GM19238 (cell line): ENCODE results near the gene HSPA4.
A peak's percentile ranks its signal among the peaks of the same experiment; 100 is the strongest.
"Not testable (repeated sequence)": the region's sequence is repeated elsewhere in the genome, so short reads cannot be mapped to it uniquely, and the experiment has no call there.

Experiments used
- DNase-seq: peaks from one replicate; pipeline ENCODE4 v3.0.0; 2011; ENCODE audit warnings: low spot score; ENCODE audit not compliant: insufficient read length

HSPA4 gene

DNA sequence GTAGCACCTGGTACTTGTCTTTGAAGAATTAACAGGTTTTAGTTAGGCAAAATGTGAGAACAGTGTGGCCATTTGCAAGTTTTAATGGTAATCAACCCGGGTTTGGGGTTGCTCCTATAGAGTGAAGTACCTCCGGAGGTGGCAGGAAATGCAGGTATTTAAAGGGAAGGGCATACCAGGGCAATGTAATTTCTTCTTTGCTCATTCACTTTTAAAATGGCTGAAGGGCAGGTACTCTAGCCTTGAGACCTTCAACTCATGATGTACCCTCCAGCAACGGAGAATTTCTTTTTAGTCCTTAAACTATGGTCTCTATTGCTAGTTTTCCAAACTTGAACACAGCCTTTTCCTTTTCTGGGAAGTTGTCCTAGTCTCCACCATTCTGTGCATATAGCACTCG, 1.3 kb upstream of the HSPA4 start:
- DNase-seq = no peak

DNA sequence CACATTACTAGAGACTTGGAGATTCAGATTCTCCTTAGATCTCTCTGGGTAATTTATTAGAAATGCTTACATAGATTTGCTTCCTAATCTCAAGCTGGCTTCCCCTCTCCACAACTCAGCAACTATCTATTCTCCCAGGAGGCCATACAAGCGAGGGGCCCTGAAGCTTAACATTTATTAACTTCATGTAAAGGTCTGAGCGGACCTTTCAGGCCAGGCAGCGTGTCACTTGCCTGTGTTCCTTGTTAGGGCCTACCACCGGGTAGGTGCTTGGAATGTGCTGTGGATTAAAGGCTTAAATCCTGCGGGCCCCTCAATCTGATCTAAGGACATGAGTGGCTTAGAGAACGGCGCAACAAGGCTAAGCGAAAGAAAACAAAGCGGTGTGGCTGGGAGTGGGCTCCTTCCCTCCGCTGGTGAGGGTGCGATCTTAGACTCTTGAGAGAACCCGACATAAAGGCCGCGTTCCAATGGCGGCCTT, 712 bp upstream of the HSPA4 start:
- DNase-seq = peak; percentile 18

DNA sequence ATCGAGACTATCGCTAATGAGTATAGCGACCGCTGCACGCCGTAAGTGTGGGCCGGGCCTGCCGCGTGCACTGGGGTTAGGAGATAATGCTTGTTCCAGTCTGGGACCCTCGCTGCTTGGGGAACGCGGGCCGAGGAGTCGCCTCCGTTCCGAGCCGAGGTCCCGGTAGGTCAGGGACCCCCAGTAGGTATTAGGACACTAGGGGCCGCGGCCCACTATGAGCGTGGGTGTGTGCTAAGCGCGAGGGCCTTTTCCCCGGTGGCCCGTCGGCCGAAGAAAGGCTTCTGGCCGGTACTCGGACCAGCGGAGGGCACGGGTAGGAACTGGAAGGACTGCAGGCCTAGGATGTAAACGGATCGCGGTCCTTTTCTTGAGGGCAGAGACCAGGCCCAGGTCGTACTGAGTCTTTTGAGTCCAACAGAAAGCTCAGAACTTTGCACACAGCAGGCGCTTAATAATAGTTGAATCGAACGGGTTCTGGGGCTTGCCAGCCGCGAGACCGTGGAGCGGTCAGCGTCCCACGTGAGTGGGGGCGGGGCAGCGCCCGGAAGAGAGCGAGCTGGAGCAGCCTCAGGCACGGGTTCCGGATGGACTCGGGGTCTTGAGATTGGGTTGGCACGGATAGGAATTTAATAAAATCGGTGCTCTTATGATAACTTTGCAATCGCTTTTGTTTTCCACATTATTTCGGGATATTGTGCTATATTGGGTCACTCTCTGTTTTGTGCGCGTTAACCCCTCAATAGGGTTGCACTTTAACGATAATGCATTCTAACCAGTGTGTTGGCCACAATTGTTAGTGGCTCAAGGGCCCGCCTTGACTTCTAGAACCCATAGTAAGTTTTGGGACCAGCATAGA, 733 bp downstream of the HSPA4 start:
- DNase-seq = peak; percentile 52

DNA sequence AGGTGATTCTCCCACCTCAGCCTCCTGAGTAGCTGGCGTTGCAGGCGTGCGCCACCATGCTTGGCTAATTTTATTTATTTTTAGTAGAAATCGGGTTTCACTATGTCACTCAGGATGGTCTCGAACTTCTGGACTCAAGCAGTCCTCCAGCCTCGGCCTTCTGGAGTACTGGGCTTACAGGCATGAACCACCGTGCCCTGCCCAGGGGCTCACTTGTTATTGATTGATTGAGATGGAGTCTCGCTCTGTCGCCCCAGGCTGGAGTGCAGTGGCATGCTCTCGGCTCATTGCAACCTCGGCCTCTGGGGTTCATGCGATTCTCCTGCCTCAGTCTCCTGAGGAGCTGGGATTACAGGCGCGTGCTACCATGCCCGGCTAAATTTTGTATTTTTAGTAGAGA, 1.6 kb downstream of the HSPA4 start:
- no peak for DNase-seq

DNA sequence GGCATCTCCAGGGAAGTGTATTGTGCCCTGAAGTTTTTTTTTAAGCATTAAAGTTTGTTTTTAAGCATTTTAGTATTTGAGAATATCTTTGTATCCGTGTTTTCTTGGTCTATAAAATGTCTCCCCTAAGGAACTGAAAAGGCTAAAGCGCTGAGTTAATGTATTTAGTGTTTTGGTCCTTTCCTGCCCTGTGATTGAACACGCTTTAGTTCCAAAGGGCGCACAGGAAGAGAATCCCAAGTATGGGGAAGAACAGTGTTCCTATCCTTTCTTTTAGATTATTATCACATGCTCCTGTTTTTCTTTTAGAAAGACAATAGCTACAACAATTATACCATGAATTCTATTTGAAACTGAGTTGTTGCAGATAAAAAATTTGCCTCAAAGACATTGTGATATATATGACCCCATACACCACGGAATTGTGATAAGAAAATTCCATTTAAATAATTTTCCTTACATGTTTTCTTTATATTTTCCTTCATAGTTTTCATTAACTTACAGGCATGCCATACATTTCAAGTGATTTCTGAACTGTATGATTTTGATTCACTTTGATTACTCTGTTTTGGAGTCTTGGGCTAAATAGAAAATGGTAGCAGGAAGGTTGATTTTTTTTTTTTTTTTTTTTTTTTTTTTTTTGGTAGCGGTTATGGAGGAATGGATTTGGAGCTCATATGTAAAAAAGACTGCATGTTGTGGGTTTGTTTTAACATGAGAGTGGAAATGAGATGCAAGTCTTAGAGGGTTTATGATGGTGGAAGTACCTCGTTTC, 3.1 kb downstream of the HSPA4 start:
- DNase-seq = no peak

DNA sequence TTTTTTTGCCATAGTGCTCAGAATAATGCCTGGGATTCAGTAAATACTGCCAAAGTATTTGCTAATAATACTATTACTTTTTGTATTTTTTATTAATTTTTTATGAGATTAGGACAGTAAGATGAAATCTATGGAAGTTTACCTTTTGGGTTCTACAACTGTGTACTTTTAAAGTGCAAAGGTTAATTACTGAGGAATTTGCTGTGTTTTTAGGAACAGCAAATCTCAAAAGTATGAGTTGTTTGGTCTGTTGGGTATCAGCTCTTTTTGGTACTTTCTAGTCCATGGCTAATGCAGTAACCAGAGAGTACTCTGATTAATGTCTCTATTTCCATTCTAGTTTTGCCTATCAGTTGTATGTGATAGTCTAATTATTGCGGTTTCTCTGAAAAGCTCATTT, 5.1 kb downstream of the HSPA4 start:
- no peak for DNase-seq

DNA sequence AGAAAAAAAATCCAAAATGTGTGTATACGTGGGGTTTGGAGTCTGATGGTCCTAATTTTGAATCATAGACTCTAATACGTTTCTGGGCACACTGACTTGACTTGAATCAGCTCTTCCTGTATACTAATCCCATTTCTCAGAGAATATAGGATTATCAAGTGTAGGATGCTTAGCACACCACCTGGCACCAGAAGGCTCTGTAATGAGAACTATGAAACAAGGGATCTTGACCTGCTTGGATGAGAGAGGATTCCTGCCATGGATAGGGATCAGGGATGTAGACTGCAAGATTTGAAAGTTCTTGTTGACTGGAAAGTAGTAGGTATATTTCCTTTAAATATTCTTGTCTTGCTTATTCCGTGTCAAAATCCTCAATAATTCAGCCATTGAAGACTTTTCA, 7.8 kb downstream of the HSPA4 start:
- no peak for DNase-seq

DNA sequence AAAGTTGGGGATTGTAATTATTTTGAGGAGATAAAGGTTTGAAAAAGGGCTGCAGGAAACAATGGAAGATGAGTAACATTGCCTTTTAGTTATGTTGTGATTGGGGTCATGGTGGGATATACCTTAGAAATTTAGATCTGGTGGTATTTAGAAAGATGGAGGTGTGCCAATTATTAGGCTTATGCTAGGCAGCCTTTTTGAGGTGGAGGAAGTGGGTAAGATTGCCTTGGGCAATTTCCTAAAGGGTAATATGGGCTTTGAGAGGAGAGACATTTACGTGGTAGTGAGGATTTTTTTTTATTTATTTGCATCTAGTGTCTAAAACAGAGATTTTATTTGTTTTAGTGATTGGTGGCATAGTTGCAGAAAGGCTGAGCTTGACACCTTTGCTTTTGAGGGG, 10.5 kb downstream of the HSPA4 start:
- no peak for DNase-seq

DNA sequence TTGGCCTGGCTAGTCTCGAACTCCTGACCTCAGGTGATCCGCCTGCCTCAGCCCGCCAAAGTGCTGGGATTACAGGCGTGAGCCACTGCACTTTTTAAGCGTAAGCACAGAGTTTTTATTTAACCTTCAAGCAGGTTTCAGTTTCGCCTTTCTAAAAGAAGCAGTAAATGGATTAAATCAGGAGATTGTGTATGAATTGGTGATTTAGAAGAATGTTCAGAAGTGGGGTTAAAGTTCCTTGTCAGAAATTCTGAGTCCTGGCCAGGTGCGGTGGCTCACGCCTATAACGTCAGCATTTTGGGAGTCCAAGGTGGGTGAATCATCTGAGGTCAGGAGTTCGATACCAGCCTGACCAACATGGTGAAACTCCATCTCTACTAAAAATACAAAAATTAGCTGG, 12.2 kb downstream of the HSPA4 start:
- no peak for DNase-seq

DNA sequence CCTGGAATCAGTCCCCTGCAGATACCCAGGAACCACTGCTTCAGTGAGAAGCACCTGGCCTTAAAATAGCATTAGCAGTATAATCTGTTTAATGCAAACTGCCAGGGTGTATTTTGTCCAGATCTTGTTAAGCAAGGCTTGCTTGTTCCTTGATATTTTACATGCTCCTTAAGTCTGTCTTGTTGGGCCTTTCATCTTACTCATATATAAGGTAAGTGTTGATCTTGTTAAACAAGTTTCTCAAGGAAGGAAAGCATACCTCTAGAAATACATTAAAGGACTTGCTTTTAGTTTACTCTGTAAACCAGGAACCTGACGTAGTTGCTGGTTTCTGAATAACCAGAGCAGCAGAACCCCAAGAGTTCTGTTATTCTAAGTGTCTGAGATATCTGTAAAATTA, 13.7 kb downstream of the HSPA4 start:
- no peak for DNase-seq

DNA sequence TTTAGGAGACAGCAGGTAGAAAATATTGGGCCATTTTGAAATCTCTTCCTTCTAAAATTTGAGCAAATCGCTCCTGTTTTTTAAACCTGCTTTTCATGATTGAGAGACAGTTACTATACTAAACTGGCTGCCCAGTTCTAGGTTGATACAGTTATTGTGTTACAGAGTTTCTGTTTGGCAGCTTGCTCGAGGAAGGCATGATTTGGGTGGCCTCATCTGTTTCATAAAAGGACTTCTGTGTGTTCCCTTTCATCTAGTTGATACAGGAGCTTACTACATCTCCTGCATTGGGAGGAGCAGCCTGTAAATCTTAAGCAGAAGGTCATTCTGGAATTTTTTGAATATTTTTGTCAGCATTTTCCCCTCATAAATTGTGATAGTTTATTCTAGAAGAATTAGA, 14.2 kb downstream of the HSPA4 start:
- DNase-seq = no peak

DNA sequence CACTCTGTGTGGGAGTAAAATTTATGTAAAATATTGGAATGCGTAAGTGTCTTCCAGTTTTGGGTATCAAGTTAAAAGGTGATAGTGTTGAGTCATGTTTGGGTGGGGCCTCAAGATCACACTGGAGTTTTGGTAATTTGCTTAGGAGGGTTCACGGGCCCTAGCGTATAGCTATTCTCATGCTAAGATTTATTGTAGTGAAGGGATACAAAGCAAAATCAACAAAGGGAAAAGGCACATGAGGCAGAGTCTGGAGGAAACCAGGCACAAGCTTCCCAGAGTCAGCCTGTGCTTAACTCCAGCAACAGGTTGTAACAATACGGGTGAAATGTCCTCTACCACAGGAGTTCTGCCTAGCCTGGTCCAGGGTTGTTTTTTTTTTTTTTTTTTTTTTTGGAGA, 20.2 kb downstream of the HSPA4 start:
- DNase-seq = no peak

DNA sequence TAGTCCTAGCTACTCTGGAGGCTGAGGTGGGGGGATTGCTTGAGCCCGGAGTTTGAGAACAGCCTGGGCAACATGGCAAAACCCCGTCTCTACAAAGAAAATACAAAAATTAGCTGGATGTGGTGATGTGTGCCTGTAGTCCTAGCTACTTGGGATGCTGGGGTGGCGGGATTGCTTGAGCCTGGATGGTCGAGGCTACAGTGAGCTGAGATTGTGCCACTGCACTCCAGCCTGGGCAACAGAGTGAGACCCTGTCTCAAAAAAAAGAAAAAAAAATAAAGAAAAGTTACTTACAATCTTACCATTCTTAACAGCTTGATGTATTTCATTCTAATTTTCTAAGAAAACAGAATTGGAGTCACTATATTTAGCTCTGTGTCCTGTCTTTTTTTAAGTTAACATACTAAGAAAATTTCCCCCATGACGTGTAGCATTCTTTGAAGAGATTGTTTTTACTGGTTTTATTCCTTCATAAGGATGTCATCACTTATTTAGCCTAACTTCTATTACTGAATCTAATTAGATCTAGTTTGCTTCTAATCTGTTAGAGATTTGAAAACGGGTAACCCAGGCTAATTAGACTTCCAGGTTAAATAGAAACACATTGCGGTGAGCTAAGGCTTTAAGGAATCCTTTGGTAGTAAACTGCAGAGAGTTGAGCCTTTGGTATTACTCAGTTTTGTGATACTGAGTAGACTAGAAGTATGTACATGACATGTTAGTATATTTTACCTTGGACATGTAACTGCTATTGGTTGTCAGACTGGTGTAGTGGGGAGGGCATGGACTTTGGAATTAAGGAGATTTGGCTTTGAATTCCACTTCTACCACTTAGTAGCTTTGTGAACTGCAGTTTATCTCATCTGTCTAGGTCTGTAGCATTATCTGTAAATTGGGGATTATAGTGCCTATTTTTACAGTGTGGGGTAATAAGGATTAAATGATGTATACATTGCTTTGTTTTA, 24.0 kb downstream of the HSPA4 start:
- no peak for DNase-seq

DNA sequence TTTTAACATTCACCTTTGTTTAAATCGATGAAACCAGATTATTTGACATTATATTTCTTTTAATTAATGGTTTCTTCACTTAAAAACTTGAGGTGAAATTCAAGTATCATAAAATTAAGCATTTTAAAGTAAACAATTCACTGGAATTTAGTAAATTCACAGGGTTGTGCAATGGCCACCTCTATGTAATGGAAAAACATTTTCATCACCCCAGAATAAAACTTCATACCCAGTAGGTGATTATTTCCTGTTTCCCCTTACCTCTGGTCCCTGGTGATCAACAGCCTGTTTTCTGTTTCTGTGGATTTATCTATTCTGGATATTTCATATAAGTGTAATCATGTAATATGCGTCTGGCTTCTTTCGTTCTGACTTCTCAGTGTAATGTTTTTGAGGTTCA, 27.2 kb downstream of the HSPA4 start:
- no peak for DNase-seq

DNA sequence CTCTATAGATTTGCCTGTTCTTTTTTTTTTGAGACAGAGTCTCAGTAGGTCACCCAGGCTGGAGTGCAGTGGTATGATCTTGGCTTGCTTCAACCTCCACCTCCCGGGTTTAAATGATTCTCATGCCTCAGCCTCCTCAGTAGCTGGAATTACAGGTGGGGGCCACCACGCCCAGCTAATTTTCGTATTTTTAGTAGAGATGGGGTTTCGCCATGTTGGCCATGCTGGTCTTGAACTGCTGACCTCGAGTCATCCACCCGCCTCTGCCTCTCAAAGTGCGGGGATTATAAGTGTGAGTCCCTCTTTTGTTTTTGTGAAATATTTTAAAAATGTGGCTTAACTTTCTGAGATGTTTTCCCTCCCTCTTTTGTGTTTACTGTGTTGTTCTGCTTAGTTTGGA, 29.2 kb downstream of the HSPA4 start:
- DNase-seq = no peak

DNA sequence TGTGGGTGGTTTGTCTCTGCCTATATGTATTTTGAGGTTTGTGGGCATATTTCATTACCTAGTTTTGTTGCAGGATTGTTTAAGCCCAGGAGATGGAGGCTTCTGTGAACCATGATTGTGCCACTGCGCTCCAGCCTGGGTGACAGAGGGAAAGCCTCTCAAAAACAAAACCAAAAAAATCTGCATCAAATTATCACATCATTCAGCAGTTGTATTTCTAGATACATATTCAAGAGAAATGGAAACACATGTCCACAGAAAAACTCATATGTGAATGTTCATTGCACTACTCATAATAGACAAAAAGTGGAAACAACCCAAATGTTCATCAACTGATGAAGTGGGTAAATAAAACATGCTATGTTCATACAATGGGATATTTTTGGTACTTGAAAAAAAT, 29.9 kb downstream of the HSPA4 start:
- DNase-seq = no peak

DNA sequence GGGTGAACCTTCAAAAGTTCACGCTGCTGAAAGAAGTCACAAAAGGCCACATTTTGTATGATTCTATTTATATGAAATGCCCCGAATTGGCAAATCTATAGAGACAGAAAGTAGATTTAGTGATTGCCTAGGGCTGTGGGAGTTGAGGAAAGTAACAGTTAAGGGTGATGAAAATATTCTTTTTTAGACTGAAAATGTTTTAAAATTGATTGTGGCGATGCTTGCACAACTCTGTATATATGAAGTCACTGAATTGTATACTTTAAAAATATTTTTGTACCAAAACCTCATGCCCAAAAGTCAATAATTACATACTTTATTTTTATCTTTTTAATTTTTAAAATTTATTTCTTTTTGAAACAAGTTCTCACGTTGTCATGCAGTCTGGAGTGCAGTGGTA, 30.3 kb downstream of the HSPA4 start:
- no peak for DNase-seq

DNA sequence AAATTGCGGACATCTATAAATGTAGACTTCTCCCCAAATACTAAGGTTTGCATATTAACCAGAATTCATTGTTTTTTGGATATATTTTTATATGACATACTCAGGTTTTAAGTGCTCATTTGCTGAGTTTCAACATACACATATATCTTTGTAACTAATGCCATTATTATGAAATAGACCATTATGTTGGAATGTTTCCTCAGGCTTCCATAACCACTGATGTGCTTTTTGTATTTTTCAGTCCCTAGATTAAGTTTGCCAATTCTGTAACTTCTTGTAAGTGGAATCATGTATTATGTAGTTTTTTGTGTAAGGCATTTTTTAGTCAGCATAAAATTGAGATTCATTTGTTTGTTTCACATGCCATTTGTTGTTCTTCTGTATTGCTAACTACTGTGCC, 32.1 kb downstream of the HSPA4 start:
- DNase-seq = no peak

DNA sequence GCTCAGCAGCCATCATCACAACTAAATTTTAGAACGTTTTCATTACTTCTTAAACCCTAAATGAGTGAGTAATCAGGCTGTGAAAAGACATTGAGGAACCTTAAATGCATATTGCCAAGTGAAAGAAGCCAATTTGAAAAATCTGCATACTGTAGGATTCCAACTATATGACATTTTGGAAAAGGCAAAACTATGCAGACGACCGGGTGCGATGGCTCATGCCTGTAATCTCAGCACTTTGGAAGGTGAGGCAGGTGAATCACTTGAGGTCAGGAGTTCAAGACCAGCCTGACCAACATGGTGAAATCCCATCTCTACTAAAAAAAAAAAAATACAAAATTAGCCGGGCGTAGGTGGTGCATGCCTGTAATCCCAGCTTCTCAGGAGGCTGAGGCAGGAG, 33.4 kb downstream of the HSPA4 start:
- not testable (repeated sequence) for DNase-seq

DNA sequence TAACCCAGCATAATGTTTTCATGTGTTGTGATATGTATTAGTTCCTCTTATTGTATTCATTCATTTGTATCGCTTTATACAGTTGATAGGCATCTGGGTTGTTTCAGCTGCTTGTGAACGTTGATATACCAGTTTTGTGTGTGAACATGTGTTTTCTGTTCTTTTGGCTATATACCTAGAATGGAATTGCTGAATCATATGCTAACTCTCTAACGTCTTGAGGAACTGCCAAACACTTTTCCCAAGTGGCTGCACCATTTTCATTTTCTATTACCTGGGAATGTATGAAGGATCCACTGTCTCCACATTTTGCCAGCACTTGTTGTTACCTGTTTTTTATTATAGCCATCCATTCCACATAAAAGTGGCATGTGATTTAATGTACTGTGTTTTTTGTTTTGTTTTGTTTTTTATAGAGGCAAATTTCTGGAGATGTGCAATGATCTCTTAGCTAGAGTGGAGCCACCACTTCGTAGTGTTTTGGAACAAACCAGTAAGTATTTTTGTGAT, 34.6 kb downstream of the HSPA4 start:
- no peak for DNase-seq

DNA sequence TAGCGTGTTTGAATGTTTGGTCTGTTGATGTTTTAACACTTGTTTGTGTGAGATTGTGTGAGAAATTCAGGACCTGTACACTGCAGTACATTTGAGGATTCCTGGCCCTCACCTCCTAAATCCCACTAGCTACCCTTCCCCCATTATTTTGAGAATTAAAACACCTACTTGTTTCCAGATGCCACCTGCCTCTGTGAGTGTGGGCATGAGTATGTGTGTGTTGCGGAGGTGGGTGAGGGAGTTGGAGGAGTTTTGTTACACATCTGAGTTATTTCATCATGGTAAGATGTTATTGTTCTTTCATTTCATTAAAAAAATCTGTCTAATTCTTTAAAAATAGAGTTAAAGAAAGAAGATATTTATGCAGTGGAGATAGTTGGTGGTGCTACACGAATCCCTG, 36.3 kb downstream of the HSPA4 start:
- DNase-seq = no peak
